Measurements from ENCODE around the gene PDGFC.

Gene PDGFC, protein sequence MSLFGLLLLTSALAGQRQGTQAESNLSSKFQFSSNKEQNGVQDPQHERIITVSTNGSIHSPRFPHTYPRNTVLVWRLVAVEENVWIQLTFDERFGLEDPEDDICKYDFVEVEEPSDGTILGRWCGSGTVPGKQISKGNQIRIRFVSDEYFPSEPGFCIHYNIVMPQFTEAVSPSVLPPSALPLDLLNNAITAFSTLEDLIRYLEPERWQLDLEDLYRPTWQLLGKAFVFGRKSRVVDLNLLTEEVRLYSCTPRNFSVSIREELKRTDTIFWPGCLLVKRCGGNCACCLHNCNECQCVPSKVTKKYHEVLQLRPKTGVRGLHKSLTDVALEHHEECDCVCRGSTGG

DNA sequence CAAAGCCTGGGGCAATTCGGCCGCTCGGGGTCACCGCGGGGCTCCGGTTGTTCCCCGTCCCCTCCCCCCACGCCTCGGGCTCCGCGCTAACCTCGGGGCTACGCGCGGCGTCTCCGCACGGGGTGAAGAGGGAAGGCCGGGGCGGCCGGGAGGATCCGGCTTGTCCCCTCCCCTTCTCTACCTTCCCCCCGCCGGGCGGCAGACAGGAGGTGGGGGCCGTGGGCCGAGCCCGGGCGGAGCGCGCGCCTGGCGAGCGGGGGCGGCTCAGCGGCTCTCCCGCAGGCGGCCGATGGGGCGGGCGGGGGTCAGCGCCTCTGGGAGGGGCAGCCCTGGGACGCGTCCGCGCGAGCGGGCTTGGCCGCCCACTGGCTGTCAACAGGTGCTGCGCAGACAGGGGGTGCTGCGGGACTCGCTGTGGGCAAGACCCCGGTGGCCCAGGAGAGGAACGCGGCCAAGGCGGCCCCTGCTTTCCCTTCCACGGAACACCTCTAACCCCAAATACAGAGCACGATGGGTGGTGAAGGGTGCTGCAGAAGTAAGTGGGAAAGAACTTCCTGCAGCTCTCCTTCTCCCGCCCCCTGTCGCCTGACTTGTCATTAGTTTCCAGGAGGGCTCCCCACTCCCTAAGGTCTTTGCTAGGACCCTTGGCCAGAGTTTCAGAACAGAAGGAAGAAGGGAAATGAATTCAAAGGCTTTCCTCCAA is at the start of gene PDGFC:
Gene PDGFC (minus strand): TSS at position 124 of the 703 bp plus-strand sequence. CDS start 896 bp downstream, outside the sequence.
- no peak for DNase-seq (ENCODE audit: low read depth)

- DNase-seq (ENCODE audit: low read depth) = no peak
These were observed 49.3 kb upstream of the PDGFC start for GRCh38 chr4:157020882-157021281.

GRCh38 chr4:157018920-157019490 is 47.4 kb upstream of the PDGFC start:
- DNase-seq (ENCODE audit: low read depth) = no peak

DNA sequence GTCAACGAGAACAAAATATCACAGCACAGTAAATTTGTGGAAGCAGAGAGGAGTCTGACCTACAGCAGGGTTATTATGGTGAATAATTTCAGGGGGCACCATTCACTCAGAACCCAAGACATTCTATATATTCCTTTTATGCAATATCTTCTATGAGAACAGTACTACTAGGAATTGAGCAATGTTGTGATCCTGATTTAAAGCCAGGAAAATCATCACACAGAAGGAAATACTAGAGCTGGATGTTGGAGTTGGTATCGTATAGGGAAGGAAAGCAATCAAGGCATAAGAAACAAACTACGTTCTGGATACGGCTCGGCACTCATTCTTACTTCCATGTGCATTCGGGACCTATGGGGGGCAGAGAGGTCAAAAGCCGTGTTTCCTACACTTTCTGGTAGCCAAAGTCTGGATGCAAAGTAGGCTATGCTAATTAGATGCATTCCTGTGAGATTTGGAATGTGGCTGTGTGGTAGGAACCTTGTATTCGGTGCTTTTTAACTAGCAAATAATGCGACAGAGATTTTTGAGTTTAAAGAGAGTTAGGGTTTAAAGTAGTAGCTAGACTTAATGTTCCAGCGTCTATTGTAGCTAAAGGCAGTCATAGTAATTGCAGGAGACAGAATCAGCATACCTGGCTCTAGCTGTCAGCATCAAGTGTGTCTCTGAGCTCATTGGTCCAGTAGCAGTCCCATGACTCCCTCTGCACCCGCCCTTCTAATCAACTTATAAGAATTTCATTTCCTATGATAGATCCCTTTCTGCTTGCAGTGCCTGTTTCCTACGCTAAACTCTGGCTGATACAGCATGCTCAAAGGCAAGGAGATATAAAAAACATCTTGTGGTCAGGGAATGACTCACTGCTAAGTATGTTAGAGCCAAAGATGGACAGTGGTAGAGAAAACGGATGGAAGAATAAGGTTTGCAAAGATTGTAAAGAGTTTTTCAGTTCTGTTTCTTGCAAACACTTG is 43.3 kb upstream of the PDGFC start:
- DNase-seq (ENCODE audit: low read depth) = peak; percentile 56

- no peak for DNase-seq (ENCODE audit: low read depth)
These were observed 42.1 kb upstream of the PDGFC start for GRCh38 chr4:157013656-157014055.

GRCh38 chr4:157012781-157013180 is 41.2 kb upstream of the PDGFC start:
- DNase-seq (ENCODE audit: low read depth) = no peak

- no peak for DNase-seq (ENCODE audit: low read depth)
These were observed 40.7 kb upstream of the PDGFC start for GRCh38 chr4:157012296-157012695.

DNA sequence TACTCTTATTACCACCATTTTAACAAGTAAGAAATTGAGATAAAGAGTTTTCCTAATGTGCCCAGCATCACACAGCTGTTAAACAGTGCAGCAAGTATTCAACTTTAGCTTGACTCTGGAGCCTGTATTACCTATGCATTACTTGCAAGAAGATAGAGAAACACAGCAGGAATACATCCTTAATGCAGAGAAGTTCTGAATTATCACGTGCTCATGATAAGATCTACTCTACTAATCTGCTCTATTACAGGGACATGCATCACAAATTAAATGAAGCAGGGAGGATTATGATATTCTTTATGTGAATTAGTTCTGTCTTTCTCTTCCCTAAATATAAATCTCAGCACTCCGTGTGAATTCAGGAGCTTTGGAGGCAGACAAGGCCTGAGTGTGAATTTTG is 39.0 kb upstream of the PDGFC start:
- DNase-seq (ENCODE audit: low read depth) = no peak

GRCh38 chr4:157005831-157006230 is 34.2 kb upstream of the PDGFC start:
- DNase-seq (ENCODE audit: low read depth) = no peak

- DNase-seq (ENCODE audit: low read depth) = no peak
These were observed 33.6 kb upstream of the PDGFC start for GRCh38 chr4:157005193-157005592.

DNA sequence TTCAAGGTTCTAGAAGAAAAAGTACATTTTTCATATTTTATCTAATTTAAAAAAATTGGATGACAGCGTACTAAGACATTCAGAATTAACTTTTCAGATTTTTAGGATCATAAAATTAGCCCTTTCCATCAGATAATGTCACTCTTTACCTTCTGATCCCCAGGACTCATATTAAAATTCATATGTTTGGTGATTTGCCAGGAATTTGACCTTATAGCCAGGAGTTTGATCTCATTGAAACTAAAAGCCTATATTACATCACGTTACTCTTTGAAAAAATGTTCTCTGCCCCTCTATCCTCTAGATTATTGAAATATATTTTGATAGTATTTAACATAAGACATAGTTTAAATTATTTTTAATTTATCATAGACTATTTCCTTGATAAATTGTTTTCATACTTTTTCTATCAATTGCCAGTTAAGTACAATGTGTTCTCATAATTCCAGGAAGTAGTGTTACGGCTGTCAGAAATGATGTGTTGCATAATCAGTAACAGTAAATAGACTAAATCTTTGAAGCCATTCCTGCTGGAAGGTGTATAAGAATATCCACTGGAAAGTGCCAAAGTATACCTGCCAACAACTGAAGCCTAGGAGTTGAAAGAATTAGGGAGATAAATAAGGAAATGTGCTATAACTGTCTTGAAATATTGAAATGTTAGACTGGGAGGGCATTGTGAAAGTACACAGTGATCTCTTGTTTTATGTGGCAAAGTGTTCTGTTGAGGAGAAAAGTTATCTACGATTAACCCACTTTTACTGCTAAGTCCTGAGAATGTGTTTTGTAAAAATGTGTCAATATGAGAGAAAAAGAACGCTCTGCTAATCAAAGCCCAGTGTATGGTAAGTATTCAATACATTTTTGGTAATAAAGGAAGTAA is 32.9 kb upstream of the PDGFC start:
- DNase-seq (ENCODE audit: low read depth) = no peak

- DNase-seq (ENCODE audit: low read depth) = peak; percentile 94
These were observed 27.5 kb upstream of the PDGFC start for GRCh38 chr4:156999175-156999517.

DNA sequence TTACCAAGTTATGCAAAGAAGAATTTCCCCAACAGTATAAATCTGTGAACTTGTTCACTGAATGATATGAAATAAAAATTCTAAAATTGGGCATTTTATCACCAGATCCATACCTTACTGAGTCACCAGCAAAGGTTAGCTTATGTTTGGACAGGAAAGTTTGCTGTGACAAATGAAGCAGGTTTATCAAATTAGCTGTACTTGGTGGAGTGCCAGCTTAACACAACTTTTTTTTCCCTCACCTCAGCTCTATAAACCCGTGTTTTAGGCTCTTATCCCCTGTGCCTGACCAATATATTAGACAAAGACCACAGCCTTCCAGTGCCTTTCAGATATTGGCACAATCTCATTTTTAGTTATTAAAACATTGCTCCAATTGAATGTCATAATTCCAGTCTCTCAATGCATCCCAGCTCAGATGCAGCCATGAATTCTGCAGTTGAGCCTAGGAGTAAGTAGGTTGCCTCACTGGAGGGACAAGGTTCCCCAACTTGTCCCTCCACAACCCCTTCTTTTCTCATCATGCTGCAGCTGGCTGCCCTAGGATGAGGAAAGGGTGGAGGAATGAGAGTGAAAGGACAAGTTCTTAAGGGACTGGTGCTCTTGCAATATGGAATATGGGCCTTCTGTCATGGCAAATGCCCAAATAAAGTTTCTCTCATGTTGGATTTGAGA is 27.0 kb upstream of the PDGFC start:
- DNase-seq (ENCODE audit: low read depth) = no peak

GRCh38 chr4:156992943-156993342 is 21.3 kb upstream of the PDGFC start:
- no peak for DNase-seq (ENCODE audit: low read depth)

GRCh38 chr4:156991161-156991560 is 19.6 kb upstream of the PDGFC start:
- no peak for DNase-seq (ENCODE audit: low read depth)

- DNase-seq (ENCODE audit: low read depth) = no peak
These were observed 11.8 kb upstream of the PDGFC start for GRCh38 chr4:156983366-156983765.

DNA sequence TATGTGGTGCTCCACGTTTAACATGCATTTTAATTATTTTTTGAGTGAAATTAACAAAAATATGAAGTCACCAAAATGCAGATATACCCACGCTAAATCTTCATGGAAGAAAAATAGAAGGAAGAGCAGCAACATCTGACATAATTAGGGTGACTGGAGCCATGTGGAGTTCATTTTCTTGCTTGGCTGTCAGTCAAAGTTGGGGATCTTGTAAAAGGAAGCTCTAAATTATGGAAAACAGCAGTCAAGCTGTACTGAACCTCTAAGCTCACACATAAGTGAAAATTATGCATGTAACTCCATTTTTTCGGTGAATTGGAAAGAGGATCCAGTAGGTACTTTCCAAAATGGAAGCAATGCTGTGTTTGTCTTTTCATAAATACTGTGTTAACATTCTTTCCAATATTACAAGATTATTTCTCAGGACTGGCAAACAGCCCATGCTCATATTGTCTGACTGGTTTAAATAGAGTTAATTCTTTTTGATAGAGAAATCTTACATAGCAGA is 9.7 kb upstream of the PDGFC start:
- DNase-seq (ENCODE audit: low read depth) = no peak

DNA sequence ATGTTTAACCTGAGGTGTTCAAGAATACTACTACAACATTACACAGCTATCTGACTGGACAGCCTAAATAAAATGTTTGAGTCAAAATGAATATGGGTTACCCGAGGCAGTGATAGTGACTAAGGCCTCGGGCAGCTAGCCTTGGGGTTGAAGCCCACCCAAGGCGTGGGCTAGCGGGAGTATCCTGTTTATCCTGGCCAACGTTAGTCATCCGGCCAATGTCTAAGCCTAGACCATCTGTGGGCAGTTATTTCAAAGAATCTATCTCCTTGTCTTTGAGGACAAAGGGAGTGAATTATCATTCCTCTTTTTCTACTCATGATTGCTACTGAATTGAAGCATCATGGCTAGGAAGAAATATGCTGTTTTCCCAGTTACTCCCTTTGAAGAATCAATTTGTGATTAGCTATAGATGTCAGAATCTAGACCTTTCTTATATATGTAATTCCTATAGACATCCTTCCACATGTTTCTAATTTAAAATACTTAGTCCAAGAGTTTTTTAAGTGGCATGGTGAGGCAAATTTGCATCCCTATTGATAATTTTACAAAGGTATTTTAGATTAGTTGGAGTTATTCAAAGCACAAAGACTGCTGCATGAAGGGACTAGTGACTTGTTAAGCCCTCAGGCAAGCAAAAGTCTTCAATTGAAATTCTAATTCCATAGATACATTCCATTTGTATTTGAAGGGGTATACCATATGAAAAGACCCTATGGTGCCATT is 6.0 kb upstream of the PDGFC start:
- peak; percentile 76 for DNase-seq (ENCODE audit: low read depth)

DNA sequence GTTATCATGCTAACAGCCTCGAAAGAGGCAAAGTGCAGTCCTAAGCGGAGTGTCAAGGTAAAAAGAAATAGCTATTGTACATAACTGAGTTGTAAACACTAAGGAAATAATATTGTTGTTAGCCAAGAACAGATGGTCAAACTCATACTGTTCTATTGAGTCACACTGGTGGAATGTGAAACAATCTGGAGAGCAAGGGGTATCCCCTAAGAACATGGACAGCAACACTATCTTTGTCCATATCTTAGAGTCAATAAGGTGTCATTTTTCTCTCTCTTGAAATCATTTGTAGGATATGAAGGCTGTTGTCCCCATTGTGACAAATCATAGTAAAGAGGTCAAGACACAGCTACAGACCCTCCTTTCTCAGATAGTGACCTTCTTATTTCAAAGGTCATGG is 4.5 kb upstream of the PDGFC start:
- no peak for DNase-seq (ENCODE audit: low read depth)

GRCh38 chr4:156975686-156976085 is 4.1 kb upstream of the PDGFC start:
- no peak for DNase-seq (ENCODE audit: low read depth)

Measured in GM04504 (cell line).